Heart left ventricle (tissue), 16 donors: Measurements from ENCODE around the gene UBE2D1. TPM values are rescaled to one million over a fixed set of nuclear protein-coding genes. Genes with fewer than 3 reads are reported as not detected.

Source experiments
- ATAC-seq, 4 donors: fragments of 200-7000 bp; cut with Tn5 transposase; one replicate each; pipeline ENCODE4 v1.9.1; 2020 to 2022; ENCODE audit warnings: moderate library complexity in 4 of 4, mild to moderate bottlenecking in 3 of 4, moderate number of reproducible peaks in 1 of 4
- DNase-seq, 5 donors: peaks; one replicate each; pipeline ENCODE4 v3.0.0-alpha.2; 2020
- H3K27ac ChIP-seq, 12 donors: fragments of 200-600 bp; sonication (generic) in 4 of 12; one replicate each; pipeline versions ENCODE4 v1.5.0 to v1.8.0; 2016 to 2022; ENCODE audit warnings: mild to moderate bottlenecking in 2 of 12
- H3K27me3 ChIP-seq, 9 donors: fragments of 200-600 bp; sonication (generic) in 2 of 9; one replicate each; pipeline versions ENCODE4 v1.5.1 to v1.8.0; 2016 to 2022; ENCODE audit warnings: mild to moderate bottlenecking in 3 of 9
- H3K36me3 ChIP-seq, 9 donors: fragments of 200-600 bp; sonication (generic) in 2 of 9; one replicate each; pipeline versions ENCODE4 v1.5.0 to v1.8.0; 2018 to 2022; ENCODE audit warnings: mild to moderate bottlenecking in 2 of 9
- H3K4me1 ChIP-seq, 12 donors: fragments of 200-600 bp; sonication (generic) in 4 of 12; one replicate each; pipeline versions ENCODE4 v1.5.0 to v1.8.0; 2016 to 2022; ENCODE audit warnings: mild to moderate bottlenecking in 3 of 12
- H3K4me3 ChIP-seq, 12 donors: fragments of 200-600 bp; sonication (generic) in 4 of 12; one replicate each; pipeline versions ENCODE4 v1.5.0 to v1.8.0; 2017 to 2022; ENCODE audit warnings: mild to moderate bottlenecking in 9 of 12, moderate library complexity in 4 of 12
- H3K9me3 ChIP-seq, 12 donors: fragments of 200-600 bp; sonication (generic) in 4 of 12; one replicate each; pipeline versions ENCODE4 v1.5.0 to v1.8.0; 2016 to 2022; ENCODE audit warnings: mild to moderate bottlenecking in 1 of 12
- CTCF ChIP-seq, 12 donors: fragments of 200-600 bp; sonication (generic) in 4 of 12; IDR thresholded peaks; one replicate each; pipeline versions ENCODE4 v1.5.0 to v1.8.0; 2018 to 2022; ENCODE audit warnings: antibody characterized with exemption in 12 of 12, mild to moderate bottlenecking in 5 of 12
- POLR2A ChIP-seq, 2 donors: fragments of 450-650 bp; IDR thresholded peaks; one replicate each; pipeline ENCODE4 v1.6.1; 2017; ENCODE audit warnings: antibody characterized with exemption in 2 of 2, mild to moderate bottlenecking in 2 of 2, moderate library complexity in 2 of 2
- WGBS, 4 donors: extraction: QIAGEN DNeasy Blood & Tissue Kit in 2 of 4; methylation state at CpG; one replicate each; pipeline versions ENCODE4 v1.1.5 to v1.1.7; 2013 to 2018; 5-methylcytosine and 5-hydroxymethylcytosine counted together
- intact Hi-C, 10 donors: fragments of 100-400 bp; cut with DNase I; formaldehyde crosslinking; loops; one replicate each; pipeline versions ENCODE4 v1.11.1 to v1.14.2; 2022
- polyA plus RNA-seq, 2 donors: library from polyadenylated mRNA; stranded (reverse); fragments of 200-250 nt; gene quantifications; one replicate each; pipeline ENCODE4 v1.2.3, GENCODE V29; 2013
- total RNA-seq, 9 donors: library from RNA; depleted of rRNA in 2 of 9; stranded (reverse); fragments of >200 nt in 2 of 9; fragmentation: NEBNext Ultra II Directional in 3 of 9; extraction: Animal tissue kit (Norgen Biotek cat#: 25700) in 3 of 9; gene quantifications; one replicate each; pipeline versions ENCODE4 v1.1.0 to v1.2.4, GENCODE V29; 2016 to 2023
- donor health status: ischemic (EF 13 %, LVEDD 7.1; RV severe dilation, severe dysfunction).
- donor health status: healthy with polysubstance abuse.
- donor health status: DM: no; HTN: yes; CAD: no.
- donor health status: DM: no; HTN: no; CAD: no.
- donor health status: ischemic (EF 25% LVEDD 6.9; RV normal size, moderate dysfunction).
- donor health status: ischemic (EF 25% LVEDD 5.7; RV mildly dilated, moderate dysfunction).
- donor health status: healthy.
- donor health status: DM: yes; HTN: yes; CAD: no.
- donor health status: ischemic (EF 35%, LVEDD 5.7; RV mildly dilated, moderate dysfunction).
- donor health status: nonischemic (EF 11% LVEDD 7.7; RV severe dilation, severe dysfunction).
- donor health status: DM: yes; HTN: yes; CAD: no.
- donor health status: PGD.
- donor health status: ischemic (EF 29% LVEDD 5.4; RV normal size, mild dysfunction).
- donor health status: nonischemic (EF 23%, LVEDD 6.1; RV moderate dilation, normal function).

UBE2D1 gene
- total and polyA plus RNA-seq, 11 donors, result 16.9 to 84.2 (median 50.2) TPM

GRCh38 chr10:58322835-58323209 lies 12.0 kb upstream of the UBE2D1 start:
- Histone ChIP-seq H3K36me3 (no peaks in the 10 kb centered on the region), H3K4me3 (no peak overlapping the region), H3K27me3 (no peaks in the 10 kb centered on the region), H3K27ac (peak overlapping the region in 1 of 12 donors; percentile 79), H3K9me3 (no peaks in the 10 kb centered on the region), H3K4me1 (peaks cover 0 to 18% (median 0%) of the 10 kb centered on the region in 12 donors)
- intact Hi-C loops, result no loop called here
- TF ChIP-seq POLR2A (IDR thresholded peaks at IDR 0.05), result no peak
- no peak for TF ChIP-seq CTCF (IDR thresholded peaks at IDR 0.05)
- ATAC-seq (no peak), DNase-seq (no peak)
- 36 to 54% (median 47%) methylated on average over 1 of the region's 1 CpG for WGBS, 4 donors

GRCh38 chr10:58326967-58327381 lies 7.8 kb upstream of the UBE2D1 start:
- H3K4me1 ChIP-seq, result peaks cover 0 to 12% (median 0%) of the 10 kb centered on the region in 12 donors
- peak overlapping the region in 9 of 12 donors; percentile 8 to 57 (median 39) for H3K4me3 ChIP-seq
- peak; percentile 41 to 80 (median 57) for DNase-seq
- peak overlapping the region in 2 of 12 donors; percentile 12 to 38 for H3K27ac ChIP-seq
- H3K36me3 ChIP-seq, result no peaks in the 10 kb centered on the region
- peak; percentile 57 to 96 (median 86) for ATAC-seq
- TF ChIP-seq CTCF (IDR thresholded peaks at IDR 0.05) (no peak), POLR2A (IDR thresholded peaks at IDR 0.05) (no peak)
- intact Hi-C loops, result no loop called here
- WGBS, 4 donors, result 15 to 44% (median 17%) methylated on average over 6 to 25 of the region's 25 CpGs
- no peaks in the 10 kb centered on the region for H3K9me3 ChIP-seq
- no peaks in the 10 kb centered on the region for H3K27me3 ChIP-seq

- Histone ChIP-seq H3K4me3 (no peak overlapping the region), H3K4me1 (peaks cover 0 to 3% (median 0%) of the 10 kb centered on the region in 12 donors), H3K27ac (no peak overlapping the region), H3K27me3 (no peaks in the 10 kb centered on the region), H3K36me3 (no peaks in the 10 kb centered on the region), H3K9me3 (no peaks in the 10 kb centered on the region)
- intact Hi-C loops, result no loop called here
- WGBS, 4 donors, result 92 to 100% (median 95%) methylated on average over 1 of the region's 1 CpG
- no peak for ATAC-seq
- DNase-seq, result no peak
- TF ChIP-seq CTCF (IDR thresholded peaks at IDR 0.05), result no peak
- TF ChIP-seq POLR2A (IDR thresholded peaks at IDR 0.05), result no peak
Observed at GRCh38 chr10:58328233-58328632, 6.6 kb upstream of the UBE2D1 start.

GRCh38 chr10:58330431-58330830 lies 4.4 kb upstream of the UBE2D1 start:
- intact Hi-C loops, result loop anchor here in 3 of 10 donors (5.0 to 10.0 kb wide), 3 partner anchors 54 to 63 kb away; partner anchors contain the start of genes TFAM (in 2 of the 3), CISD1 (in 1 of the 3) and IPMK (in 1 of the 3)
- DNase-seq, result no peak
- Histone ChIP-seq H3K27ac (peak overlapping the region in 1 of 12 donors; percentile 22), H3K9me3 (no peaks in the 10 kb centered on the region), H3K36me3 (no peaks in the 10 kb centered on the region), H3K4me3 (no peak overlapping the region), H3K27me3 (no peaks in the 10 kb centered on the region), H3K4me1 (peaks cover 0 to 6% (median 4%) of the 10 kb centered on the region in 12 donors)
- no peak for ATAC-seq
- whole genome bisulfite sequencing, 4 donors, result 69 to 83% (median 75%) methylated on average over 1 of the region's 1 CpG
- no peak for TF ChIP-seq POLR2A (IDR thresholded peaks at IDR 0.05)
- no peak for TF ChIP-seq CTCF (IDR thresholded peaks at IDR 0.05)
